Uterus (tissue), 2 donors: ENCODE results near the gene TSEN15.

Source experiments
- POLR2A ChIP-seq, 2 donors: fragments of 450-650 bp; IDR thresholded peaks; one replicate each; pipeline ENCODE4 v1.6.1; 2016; ENCODE audit warnings: antibody characterized with exemption in 2 of 2, mild to moderate bottlenecking in 1 of 2, moderate library complexity in 1 of 2
- TF ChIP-seq, protein P1 (sequence below), 4 experiments: fragments of 200-600 bp in 2 of 4; fragments of 450-650 bp in 2 of 4; sonication (generic) in 2 of 4; IDR thresholded peaks; one replicate each; pipeline ENCODE4 v1.5.1; 2016 to 2019; ENCODE audit warnings: antibody characterized with exemption in 4 of 4, mild to moderate bottlenecking in 2 of 4, moderate library complexity in 1 of 4

GRCh38 chr1:184101141-184101540 is 49.6 kb downstream of the TSEN15 start:
- no peak for TF ChIP-seq POLR2A (IDR thresholded peaks at IDR 0.05)
- TF ChIP-seq, protein P1, sequence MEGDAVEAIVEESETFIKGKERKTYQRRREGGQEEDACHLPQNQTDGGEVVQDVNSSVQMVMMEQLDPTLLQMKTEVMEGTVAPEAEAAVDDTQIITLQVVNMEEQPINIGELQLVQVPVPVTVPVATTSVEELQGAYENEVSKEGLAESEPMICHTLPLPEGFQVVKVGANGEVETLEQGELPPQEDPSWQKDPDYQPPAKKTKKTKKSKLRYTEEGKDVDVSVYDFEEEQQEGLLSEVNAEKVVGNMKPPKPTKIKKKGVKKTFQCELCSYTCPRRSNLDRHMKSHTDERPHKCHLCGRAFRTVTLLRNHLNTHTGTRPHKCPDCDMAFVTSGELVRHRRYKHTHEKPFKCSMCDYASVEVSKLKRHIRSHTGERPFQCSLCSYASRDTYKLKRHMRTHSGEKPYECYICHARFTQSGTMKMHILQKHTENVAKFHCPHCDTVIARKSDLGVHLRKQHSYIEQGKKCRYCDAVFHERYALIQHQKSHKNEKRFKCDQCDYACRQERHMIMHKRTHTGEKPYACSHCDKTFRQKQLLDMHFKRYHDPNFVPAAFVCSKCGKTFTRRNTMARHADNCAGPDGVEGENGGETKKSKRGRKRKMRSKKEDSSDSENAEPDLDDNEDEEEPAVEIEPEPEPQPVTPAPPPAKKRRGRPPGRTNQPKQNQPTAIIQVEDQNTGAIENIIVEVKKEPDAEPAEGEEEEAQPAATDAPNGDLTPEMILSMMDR (IDR thresholded peaks at IDR 0.05), result no peak
